Loucy (cell line): ENCODE measurements around the gene ODF2.
"Not testable (repeated sequence)": the region's sequence is repeated elsewhere in the genome, so short reads cannot be mapped to it uniquely, and the experiment has no call there.

Experiments used
- CTCF ChIP-seq: fragments of 200-600 bp; sonication (generic); conservative IDR thresholded peaks from 2 replicates; pipeline ENCODE4 v1.5.1; 2014; ENCODE audit warnings: mild to moderate bottlenecking, antibody characterized with exemption, low read length
- EZH2phosphoT487 ChIP-seq: fragments of 200-600 bp; IDR thresholded peaks from 2 replicates; pipeline ENCODE4 v1.6.1; 2018; ENCODE audit warnings: antibody characterized with exemption, mild to moderate bottlenecking, moderate library complexity, borderline replicate concordance

- not testable (repeated sequence) for TF ChIP-seq CTCF, EZH2phosphoT487
These were observed 33.6 kb upstream of the ODF2 start for GRCh38 chr9:128422022-128422782.
